ENCODE results near the gene TFPI2. TPM values are rescaled to one million over a fixed set of nuclear protein-coding genes. Genes with fewer than 3 reads are reported as not detected.
A peak's percentile ranks its signal among the peaks of the same experiment; 100 is the strongest.

Gene TFPI2
- total and polyA plus RNA-seq, 4 donors, result 1.4 to 9.1 (median 3.6) TPM

DNA sequence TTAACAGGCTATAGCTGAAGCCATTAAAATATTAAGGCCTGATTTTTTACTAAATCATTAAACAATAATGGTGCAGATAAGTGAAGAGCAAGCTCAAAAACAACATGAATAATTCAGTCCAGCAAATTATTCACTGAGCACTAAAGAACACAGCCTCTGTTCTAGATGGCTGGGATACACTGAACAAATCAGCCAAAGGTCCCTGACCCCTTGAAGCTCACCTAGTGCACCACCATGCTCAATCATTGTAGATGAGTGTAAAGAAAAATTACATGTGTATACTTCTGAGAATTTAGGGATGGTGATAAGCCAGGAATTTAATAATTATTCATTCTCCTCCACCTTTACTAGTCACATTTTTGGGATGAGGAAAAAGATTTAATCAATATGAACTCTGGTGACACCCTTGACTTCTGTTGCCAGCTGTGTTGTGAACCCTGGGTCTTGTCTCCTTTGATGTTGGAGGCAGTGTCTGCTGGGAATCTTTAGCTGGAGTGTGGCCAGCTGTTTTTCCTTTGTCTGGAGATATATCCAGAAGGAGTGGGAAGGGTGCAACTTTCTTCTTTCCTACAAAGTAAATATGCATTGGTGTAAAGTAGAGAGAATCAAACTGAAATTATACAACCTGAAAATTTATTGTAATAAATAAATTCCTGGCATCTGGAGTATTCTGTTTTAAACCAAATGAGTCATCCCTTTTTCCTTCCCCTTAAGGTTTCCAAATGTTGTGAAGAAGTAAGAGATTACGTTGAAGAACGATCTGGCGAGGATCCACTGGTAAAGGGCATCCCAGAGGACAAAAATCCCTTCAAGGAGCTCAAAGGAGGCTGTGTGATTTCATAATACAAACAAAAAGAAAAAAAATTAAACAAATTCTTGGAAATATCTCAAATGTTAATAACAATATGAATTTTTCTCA lies 19.8 kb upstream of the TFPI2 start:
- Histone ChIP-seq H3K27me3 (ENCODE audit: control insufficient read depth in 4 of 4, insufficient read depth in 4 of 4, low read length in 3 of 4) (no peaks in the 10 kb centered on the region), H3K9ac (ENCODE audit: low read depth in 1 of 2, low read length in 2 of 2) (no peak overlapping the region), H3K4me1 (ENCODE audit: control insufficient read depth in 4 of 4, insufficient read depth in 4 of 4, low read length in 3 of 4) (no peaks in the 10 kb centered on the region), H3K27ac (ENCODE audit: low read depth in 1 of 2, low read length in 2 of 2) (no peak overlapping the region), H3K9me3 (ENCODE audit: control insufficient read depth in 4 of 4, low read length in 3 of 4) (no peaks in the 10 kb centered on the region), H3K36me3 (ENCODE audit: control insufficient read depth in 4 of 4, insufficient read depth in 3 of 4, low read depth in 1 of 4, low read length in 3 of 4) (no peaks in the 10 kb centered on the region), H3K4me3 (ENCODE audit: low read depth in 1 of 3, low read length in 3 of 3) (no peak overlapping the region)
- WGBS, result 58% methylated on average over 3 of the region's 3 CpGs
- peak in 1 of 2 donors; percentile 11 for TF ChIP-seq JUND (IDR thresholded peaks at IDR 0.05)
- TF ChIP-seq CTCF (IDR thresholded peaks at IDR 0.05; ENCODE audit: low read depth, low read length, missing input control), result no peak
- TF ChIP-seq NR2F2 (IDR thresholded peaks at IDR 0.05), result peak; percentile 77
- TF ChIP-seq MAX (IDR thresholded peaks at IDR 0.05), result no peak
- DNase-seq (ENCODE audit: low spot score), result no peak

- 83% methylated on average over 3 of the region's 3 CpGs for WGBS
Measured at GRCh38 chr7:93906267-93906666, 15.7 kb upstream of the TFPI2 start, which contains the start of gene GNGT1. TSS of gene GNGT1 (plus strand) at chr7:93906567. CDS start at chr7:93906747, 180 bp downstream.

More at GRCh38 chr7:93906267-93906666, 15.7 kb upstream of the TFPI2 start, which contains the start of gene GNGT1:
- H3K4me1 ChIP-seq (ENCODE audit: control insufficient read depth in 4 of 4, insufficient read depth in 4 of 4, low read length in 3 of 4), result no peaks in the 10 kb centered on the region
- no peak within 1 kb of the TSS for H3K27ac ChIP-seq (ENCODE audit: low read depth in 1 of 2, low read length in 2 of 2)
- DNase-seq (ENCODE audit: low spot score), result no peak
- TF ChIP-seq TAF1 (conservative IDR thresholded peaks at IDR 0.05) (no peak), JUND (IDR thresholded peaks at IDR 0.05) (no peak), YY1 (IDR thresholded peaks at IDR 0.05) (no peak), RAD21 (IDR thresholded peaks at IDR 0.05) (no peak), RXRA (IDR thresholded peaks at IDR 0.05) (no peak), HNF4A (conservative IDR thresholded peaks at IDR 0.05) (no peak), CTCF (IDR thresholded peaks at IDR 0.05; ENCODE audit: low read depth, low read length, missing input control) (no peak), NR2F2 (IDR thresholded peaks at IDR 0.05) (no peak), HNF4G (IDR thresholded peaks at IDR 0.05) (no peak), EGR1 (IDR thresholded peaks at IDR 0.05; ENCODE audit: low read depth in 2 of 2) (no peak)
- TF ChIP-seq, protein P1, sequence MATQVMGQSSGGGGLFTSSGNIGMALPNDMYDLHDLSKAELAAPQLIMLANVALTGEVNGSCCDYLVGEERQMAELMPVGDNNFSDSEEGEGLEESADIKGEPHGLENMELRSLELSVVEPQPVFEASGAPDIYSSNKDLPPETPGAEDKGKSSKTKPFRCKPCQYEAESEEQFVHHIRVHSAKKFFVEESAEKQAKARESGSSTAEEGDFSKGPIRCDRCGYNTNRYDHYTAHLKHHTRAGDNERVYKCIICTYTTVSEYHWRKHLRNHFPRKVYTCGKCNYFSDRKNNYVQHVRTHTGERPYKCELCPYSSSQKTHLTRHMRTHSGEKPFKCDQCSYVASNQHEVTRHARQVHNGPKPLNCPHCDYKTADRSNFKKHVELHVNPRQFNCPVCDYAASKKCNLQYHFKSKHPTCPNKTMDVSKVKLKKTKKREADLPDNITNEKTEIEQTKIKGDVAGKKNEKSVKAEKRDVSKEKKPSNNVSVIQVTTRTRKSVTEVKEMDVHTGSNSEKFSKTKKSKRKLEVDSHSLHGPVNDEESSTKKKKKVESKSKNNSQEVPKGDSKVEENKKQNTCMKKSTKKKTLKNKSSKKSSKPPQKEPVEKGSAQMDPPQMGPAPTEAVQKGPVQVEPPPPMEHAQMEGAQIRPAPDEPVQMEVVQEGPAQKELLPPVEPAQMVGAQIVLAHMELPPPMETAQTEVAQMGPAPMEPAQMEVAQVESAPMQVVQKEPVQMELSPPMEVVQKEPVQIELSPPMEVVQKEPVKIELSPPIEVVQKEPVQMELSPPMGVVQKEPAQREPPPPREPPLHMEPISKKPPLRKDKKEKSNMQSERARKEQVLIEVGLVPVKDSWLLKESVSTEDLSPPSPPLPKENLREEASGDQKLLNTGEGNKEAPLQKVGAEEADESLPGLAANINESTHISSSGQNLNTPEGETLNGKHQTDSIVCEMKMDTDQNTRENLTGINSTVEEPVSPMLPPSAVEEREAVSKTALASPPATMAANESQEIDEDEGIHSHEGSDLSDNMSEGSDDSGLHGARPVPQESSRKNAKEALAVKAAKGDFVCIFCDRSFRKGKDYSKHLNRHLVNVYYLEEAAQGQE (IDR thresholded peaks at IDR 0.05), result no peak
- H3K9me3 ChIP-seq (ENCODE audit: control insufficient read depth in 4 of 4, low read length in 3 of 4), result no peaks in the 10 kb centered on the region
- no peaks in the 10 kb centered on the region for H3K36me3 ChIP-seq (ENCODE audit: control insufficient read depth in 4 of 4, insufficient read depth in 3 of 4, low read depth in 1 of 4, low read length in 3 of 4)
- H3K27me3 ChIP-seq (ENCODE audit: control insufficient read depth in 4 of 4, insufficient read depth in 4 of 4, low read length in 3 of 4), result peaks cover 0 to 3% (median under 1%) of the 10 kb centered on the region in 4 donors
- H3K4me3 ChIP-seq (ENCODE audit: low read depth in 1 of 3, low read length in 3 of 3), result no peak within 1 kb of the TSS
- H3K9ac ChIP-seq (ENCODE audit: low read depth in 1 of 2, low read length in 2 of 2), result peak within 1 kb of the TSS in 1 of 2 donors; percentile 47

Data from liver (tissue), 9 donors.